ENCODE data around the gene SMYD1.
"Not testable (repeated sequence)": the region's sequence is repeated elsewhere in the genome, so short reads cannot be mapped to it uniquely, and the experiment has no call there.

Gene SMYD1

DNA sequence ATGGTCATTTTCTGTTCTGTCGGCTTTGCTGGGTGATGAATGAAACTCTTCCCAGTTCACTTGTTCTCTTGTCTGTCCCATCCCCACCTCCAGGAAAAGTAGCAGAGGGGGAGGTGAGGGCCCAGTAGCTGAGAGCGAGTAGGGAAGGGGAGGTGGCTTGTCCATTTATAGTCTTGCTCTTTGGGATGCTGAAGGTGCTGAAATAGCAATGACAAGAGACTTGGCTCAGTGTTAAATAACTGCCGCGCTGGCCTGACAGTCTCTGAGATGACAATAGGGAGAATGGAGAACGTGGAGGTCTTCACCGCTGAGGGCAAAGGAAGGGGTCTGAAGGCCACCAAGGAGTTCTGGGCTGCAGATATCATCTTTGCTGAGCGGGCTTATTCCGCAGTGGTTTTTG, at the start of gene SMYD1:
Gene SMYD1 (plus strand): TSS at position 228 of the 400 bp plus-strand sequence. CDS start 40 bp downstream, at position 268.
- no peak within 1 kb of the TSS for H3K27ac Mint-ChIP-seq
- H3K9me3 Mint-ChIP-seq = no peaks in the 10 kb centered on the region
- no peaks in the 10 kb centered on the region for H3K36me3 Mint-ChIP-seq
- no peak within 1 kb of the TSS for H3K4me3 Mint-ChIP-seq
- ATAC-seq = no peak
- no peaks in the 10 kb centered on the region for H3K4me1 Mint-ChIP-seq
- no peaks in the 10 kb centered on the region for H3K27me3 Mint-ChIP-seq

DNA sequence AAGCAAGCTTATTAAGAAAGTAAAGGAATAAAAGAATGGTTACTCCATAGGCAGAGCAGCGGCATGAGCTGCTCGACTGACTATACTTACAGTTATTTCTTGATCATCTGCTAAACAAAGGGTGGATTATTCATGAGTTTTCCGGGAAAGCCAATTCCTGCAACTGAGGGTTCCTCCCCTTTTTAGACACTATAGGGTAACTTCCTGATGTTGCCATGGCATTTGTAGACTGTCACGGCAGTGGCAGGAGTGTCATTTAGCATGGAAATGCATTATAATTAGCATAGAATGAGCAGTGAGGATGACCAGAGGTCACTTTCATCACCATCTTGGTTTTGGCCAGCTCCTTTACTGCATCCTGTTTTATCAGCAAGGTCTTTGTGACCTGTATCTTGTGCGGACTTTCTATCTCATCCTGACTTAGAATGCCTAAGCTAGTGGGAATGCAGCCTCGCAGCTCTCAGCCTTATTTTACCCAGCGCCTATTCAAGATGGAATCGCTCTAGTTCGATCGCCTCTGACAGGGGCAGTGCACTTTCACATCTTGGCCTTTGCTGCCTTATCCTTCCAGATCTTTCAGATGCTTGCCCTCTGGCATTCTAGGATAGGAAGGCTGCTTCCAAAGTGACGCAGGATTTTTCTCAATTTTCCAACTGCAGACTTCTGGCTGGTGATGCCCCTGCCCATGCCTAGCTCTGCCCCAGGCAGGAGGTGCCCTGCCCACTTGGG, 49.4 kb upstream of the SMYD1 start:
- Mint-ChIP-seq H3K4me1 (peaks cover 23% of the 10 kb centered on the region), H3K4me3 (peak overlapping the region; percentile 97), H3K27ac (peak overlapping the region; percentile 99)
- H3K9me3 Mint-ChIP-seq, ATAC-seq, H3K27me3 Mint-ChIP-seq, H3K36me3 Mint-ChIP-seq: not testable (repeated sequence)

DNA sequence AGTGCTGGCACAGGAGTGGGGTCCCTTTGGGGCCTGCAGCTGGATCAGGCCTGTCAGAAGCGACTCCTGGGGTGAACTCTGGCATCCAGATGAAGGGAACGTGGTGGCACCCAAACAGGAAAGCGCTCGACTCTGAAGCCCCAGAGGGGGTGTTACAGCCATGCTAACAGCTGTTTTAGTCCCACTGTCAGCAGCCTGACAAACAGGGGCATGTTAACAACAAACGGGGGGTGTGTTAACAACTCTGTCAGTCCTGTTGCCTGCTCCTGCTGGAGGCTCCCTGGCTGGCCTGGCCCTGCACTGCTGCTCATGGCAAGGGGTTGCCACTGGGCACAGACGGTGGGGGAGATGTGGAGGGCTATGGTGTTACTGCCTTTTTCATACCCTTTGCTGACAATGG, 48.7 kb upstream of the SMYD1 start:
- no peak overlapping the region for H3K27ac Mint-ChIP-seq
- ATAC-seq = no peak
- no peaks in the 10 kb centered on the region for H3K27me3 Mint-ChIP-seq
- H3K4me3 Mint-ChIP-seq = no peak overlapping the region
- peaks cover 6% of the 10 kb centered on the region for H3K9me3 Mint-ChIP-seq
- peaks cover 23% of the 10 kb centered on the region for H3K4me1 Mint-ChIP-seq
- H3K36me3 Mint-ChIP-seq = peaks cover 9% of the 10 kb centered on the region

DNA sequence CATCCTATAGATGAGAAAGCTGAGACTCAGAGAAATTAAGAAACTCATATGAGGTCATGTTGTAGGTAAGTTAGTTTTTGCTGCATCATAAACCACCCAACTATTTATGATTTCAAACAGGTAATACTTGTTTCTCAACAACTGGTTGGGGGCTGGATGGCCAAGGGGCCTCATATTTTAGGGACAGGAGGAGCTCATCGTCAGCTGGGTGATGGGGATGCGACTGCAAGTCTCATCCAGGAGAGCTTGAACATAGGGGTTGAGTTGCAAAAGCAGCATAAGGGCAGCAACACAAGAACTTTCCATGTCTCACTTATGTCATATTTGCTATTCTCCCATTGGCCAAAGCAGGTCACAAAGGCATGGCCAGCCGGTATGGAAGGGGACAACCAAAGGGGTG, 47.6 kb upstream of the SMYD1 start:
- Mint-ChIP-seq H3K4me3 (no peak overlapping the region), H3K9me3 (peaks cover 6% of the 10 kb centered on the region), H3K27ac (no peak overlapping the region), H3K36me3 (peaks cover 9% of the 10 kb centered on the region), H3K4me1 (peaks cover 16% of the 10 kb centered on the region), H3K27me3 (no peaks in the 10 kb centered on the region)
- ATAC-seq = no peak

GRCh38 chr2:88022669-88022921, 45.0 kb upstream of the SMYD1 start:
- Mint-ChIP-seq H3K9me3 (peaks cover 6% of the 10 kb centered on the region), H3K4me3 (no peak overlapping the region), H3K36me3 (peaks cover 12% of the 10 kb centered on the region), H3K27me3 (no peaks in the 10 kb centered on the region), H3K27ac (no peak overlapping the region), H3K4me1 (peaks cover 16% of the 10 kb centered on the region)
- ATAC-seq = no peak

GRCh38 chr2:88024509-88024908, 43.1 kb upstream of the SMYD1 start:
- Mint-ChIP-seq H3K9me3 (no peaks in the 10 kb centered on the region), H3K36me3 (peaks cover 22% of the 10 kb centered on the region), H3K27me3 (no peaks in the 10 kb centered on the region), H3K4me3 (no peak overlapping the region), H3K4me1 (peaks cover 22% of the 10 kb centered on the region), H3K27ac (no peak overlapping the region)
- no peak for ATAC-seq

DNA sequence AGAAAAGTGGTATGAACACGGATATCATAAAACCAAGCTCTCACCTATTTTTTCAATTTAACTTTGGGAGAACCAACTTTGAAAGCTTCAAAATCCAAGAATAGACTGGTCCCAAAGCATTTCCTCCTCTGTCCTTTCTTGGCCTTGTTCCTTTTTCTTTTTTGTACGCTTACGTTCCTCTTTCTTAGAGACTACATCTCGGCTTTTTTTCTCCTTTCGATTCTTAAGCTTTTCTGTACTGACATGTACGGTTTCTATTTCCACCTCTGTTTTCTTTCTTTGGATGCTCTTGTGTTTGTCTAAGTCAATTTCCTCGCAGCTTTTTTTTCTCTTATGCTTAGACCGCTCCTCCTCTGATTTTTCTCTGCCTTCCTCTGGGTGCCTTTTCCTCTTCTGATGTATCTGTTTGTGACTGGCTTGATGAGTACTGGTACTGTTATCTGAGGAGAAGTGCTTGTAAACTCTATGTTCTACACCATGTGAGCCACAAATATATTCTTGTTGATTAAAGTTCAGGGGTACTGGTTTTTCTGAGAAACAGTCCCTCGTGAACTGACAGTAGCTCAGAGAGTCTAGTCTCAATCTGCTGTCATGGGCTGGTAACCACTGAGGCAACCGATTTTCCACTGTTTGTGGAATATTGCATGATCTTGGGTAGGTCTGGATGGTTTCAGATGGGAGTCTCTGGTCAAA, 39.8 kb upstream of the SMYD1 start:
- Mint-ChIP-seq H3K27me3 (no peaks in the 10 kb centered on the region), H3K36me3 (peaks cover 30% of the 10 kb centered on the region), H3K4me1 (peaks cover 22% of the 10 kb centered on the region), H3K4me3 (peak overlapping the region; percentile 72), H3K9me3 (no peaks in the 10 kb centered on the region), H3K27ac (peak overlapping the region; percentile 91)
- peak; percentile 83 for ATAC-seq

DNA sequence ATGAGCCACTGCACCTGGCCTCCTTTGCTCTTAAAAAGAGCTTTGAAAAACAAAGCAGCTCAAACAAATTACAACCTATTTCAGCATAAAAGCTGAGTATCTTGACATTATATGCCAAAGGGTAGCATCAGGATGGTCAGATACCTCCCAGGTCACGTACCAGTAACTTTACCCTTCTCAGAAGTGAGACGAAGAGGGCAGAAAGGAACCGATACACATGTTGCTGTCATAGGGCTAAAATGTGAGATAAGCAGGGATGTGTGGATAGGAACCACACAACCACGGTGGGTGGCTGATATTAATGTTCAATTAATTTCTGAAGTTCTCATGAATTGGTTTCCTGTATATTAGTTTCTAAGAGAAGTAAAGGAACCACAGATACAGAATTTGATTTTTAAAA, 38.7 kb upstream of the SMYD1 start:
- Mint-ChIP-seq H3K36me3 (peaks cover 30% of the 10 kb centered on the region), H3K4me1 (peaks cover 22% of the 10 kb centered on the region), H3K4me3 (no peak overlapping the region), H3K27ac (peak overlapping the region; percentile 91), H3K9me3 (no peaks in the 10 kb centered on the region), H3K27me3 (no peaks in the 10 kb centered on the region)
- ATAC-seq = peak; percentile 74

DNA sequence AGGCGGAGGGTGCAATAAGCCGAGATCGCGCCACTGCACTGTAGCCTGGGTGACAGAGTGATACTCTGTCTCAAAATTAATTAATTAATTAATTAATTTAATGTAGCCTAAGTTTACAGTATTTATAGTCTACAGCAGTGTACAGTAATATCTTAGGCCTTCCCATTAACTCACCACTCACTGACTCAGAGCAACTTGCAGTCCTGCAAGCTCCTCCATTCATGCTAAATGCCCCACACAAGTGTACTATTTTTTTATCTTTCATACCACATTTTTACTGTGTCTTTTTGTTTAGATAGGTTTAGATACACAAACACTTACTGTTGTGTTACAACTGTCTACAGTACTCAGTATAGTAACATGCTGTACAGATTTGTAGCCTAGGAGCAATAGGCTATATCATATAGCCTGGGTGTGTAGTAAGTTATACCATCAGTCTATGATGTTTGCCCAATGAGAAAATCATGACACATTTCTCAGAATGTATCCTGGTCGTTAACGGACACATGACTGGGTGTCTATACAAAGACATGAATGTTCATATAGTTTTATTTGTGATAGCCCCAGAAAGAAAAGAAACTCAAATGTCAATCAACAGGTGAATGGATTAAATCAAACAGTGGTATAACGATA, 35.4 kb upstream of the SMYD1 start:
- peaks cover 34% of the 10 kb centered on the region for H3K4me1 Mint-ChIP-seq
- H3K27ac Mint-ChIP-seq = no peak overlapping the region
- ATAC-seq = no peak
- no peak overlapping the region for H3K4me3 Mint-ChIP-seq
- H3K27me3 Mint-ChIP-seq = no peaks in the 10 kb centered on the region
- no peaks in the 10 kb centered on the region for H3K9me3 Mint-ChIP-seq
- H3K36me3 Mint-ChIP-seq = peaks cover 46% of the 10 kb centered on the region

DNA sequence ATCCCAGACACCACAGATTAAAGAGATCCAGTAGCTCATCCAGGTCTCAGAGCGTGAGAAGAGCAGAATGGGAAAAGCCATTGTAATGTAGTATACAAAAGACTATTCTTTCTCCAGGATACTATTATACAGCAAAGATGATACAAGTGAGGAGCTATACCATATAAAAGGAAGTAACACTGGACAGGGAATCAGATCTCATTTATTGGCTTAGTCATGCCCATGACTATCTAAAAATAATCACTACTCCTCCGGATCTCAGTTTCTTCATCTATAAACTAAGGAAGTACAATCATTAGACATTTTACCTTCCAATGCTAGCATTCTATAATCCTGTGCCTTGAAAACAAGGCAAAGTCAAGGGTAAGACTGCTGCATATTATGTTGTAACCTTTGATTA, 31.4 kb upstream of the SMYD1 start:
- peaks cover 8% of the 10 kb centered on the region for H3K9me3 Mint-ChIP-seq
- H3K4me1 Mint-ChIP-seq = peaks cover 34% of the 10 kb centered on the region
- ATAC-seq = no peak
- H3K4me3 Mint-ChIP-seq = no peak overlapping the region
- peaks cover 40% of the 10 kb centered on the region for H3K36me3 Mint-ChIP-seq
- no peaks in the 10 kb centered on the region for H3K27me3 Mint-ChIP-seq
- peak overlapping the region; percentile 37 for H3K27ac Mint-ChIP-seq

GRCh38 chr2:88036606-88037005, 31.0 kb upstream of the SMYD1 start:
- H3K36me3 Mint-ChIP-seq = peaks cover 40% of the 10 kb centered on the region
- H3K27me3 Mint-ChIP-seq = no peaks in the 10 kb centered on the region
- no peak overlapping the region for H3K4me3 Mint-ChIP-seq
- peaks cover 8% of the 10 kb centered on the region for H3K9me3 Mint-ChIP-seq
- H3K27ac Mint-ChIP-seq = peak overlapping the region; percentile 37
- peaks cover 34% of the 10 kb centered on the region for H3K4me1 Mint-ChIP-seq
- ATAC-seq = no peak

DNA sequence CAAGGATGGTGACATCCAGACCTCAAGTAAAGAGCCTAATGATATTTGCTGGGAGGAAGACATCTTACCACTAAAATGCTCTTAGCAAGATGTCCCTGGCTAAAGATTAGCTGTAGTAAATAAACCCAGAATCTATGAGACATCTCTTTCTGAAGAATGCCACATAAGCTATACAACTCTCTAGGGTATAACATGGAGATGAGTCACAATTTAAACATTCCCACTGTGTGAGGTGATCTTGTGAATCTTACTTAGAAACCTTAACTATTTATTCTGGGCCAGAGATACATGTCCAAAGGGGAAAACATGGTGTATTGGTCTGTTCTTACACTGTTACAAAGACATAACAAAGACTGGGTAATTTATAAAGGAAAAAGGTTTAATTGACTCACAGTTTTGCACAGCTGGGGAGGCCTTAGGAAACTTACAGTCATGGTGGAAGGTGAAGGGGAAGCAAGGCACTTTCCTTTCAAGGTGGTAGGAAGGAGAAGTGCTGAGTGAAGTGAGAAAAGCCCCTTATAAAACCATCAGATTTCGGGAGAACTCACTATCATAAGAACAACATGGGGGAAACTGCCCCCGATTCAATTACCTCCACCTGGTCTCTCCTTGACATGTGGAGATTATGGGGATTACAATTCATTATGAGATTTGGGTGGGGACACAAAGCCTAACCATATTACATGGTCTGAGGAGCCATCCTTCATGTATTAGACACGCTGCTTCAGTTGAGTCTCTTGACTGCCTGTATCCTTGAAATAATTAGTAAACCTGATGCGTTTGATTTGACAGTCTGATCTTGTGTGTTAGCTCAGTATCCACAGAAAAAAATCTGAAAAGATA, 29.1 kb upstream of the SMYD1 start:
- Mint-ChIP-seq H3K9me3 (peaks cover 8% of the 10 kb centered on the region), H3K27me3 (no peaks in the 10 kb centered on the region), H3K4me3 (no peak overlapping the region), H3K36me3 (peaks cover 42% of the 10 kb centered on the region), H3K27ac (peak overlapping the region; percentile 80), H3K4me1 (peaks cover 48% of the 10 kb centered on the region)
- ATAC-seq = peak; percentile 61

DNA sequence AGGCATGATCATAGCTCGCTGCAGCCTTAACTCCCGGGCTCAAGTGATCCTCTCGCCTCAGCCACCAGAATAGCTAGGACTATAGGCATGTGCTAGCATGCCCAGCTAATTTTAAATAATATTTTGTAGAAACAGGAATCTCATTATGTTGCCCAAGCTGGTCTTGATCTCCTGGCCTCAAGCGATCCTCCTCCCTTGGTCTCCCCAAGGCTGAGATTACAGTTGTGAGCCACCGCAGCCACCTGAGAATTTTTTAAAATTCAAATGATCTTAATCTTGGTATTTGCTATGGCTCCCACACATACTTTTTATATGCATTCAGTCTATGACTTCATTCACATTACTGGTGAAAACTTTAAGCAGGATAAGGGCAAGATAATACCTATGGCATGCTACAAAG, 25.1 kb upstream of the SMYD1 start:
- H3K4me1 Mint-ChIP-seq = peaks cover 49% of the 10 kb centered on the region
- no peaks in the 10 kb centered on the region for H3K27me3 Mint-ChIP-seq
- ATAC-seq = no peak
- H3K36me3 Mint-ChIP-seq = peaks cover 32% of the 10 kb centered on the region
- peaks cover 8% of the 10 kb centered on the region for H3K9me3 Mint-ChIP-seq
- H3K27ac Mint-ChIP-seq = no peak overlapping the region
- no peak overlapping the region for H3K4me3 Mint-ChIP-seq

- Mint-ChIP-seq H3K4me1 (peaks cover 43% of the 10 kb centered on the region), H3K36me3 (peaks cover 20% of the 10 kb centered on the region)
- not testable (repeated sequence) for H3K27ac Mint-ChIP-seq
These were observed 22.1 kb upstream of the SMYD1 start for GRCh38 chr2:88045561-88045960.

DNA sequence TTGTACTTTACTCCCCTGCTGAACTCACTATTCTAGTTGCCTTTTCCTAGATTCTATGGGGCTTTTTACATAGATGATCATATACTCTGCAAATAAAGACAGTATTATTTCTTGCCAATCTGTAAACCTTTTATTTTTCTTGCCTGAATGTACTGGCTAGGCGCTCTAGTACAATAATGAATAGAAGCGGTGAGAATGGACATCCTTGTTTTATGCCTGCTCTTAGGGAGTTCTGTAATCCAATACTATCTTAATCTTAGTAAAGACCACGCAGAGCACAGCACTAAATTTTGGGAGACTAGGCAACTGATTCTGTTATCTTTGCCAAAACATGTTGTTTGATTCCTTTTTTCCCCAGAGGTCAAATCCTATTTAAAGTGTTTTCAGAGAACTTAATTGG, 19.1 kb upstream of the SMYD1 start:
- H3K9me3 Mint-ChIP-seq = no peaks in the 10 kb centered on the region
- peaks cover 38% of the 10 kb centered on the region for H3K4me1 Mint-ChIP-seq
- no peaks in the 10 kb centered on the region for H3K27me3 Mint-ChIP-seq
- no peak overlapping the region for H3K27ac Mint-ChIP-seq
- no peak for ATAC-seq
- no peak overlapping the region for H3K4me3 Mint-ChIP-seq
- peaks cover 13% of the 10 kb centered on the region for H3K36me3 Mint-ChIP-seq

More at GRCh38 chr2:88045561-88045960, 22.1 kb upstream of the SMYD1 start:
- not testable (repeated sequence) for H3K27me3 Mint-ChIP-seq, H3K4me3 Mint-ChIP-seq, ATAC-seq, H3K9me3 Mint-ChIP-seq
